Mucosa of stomach (tissue), 1 donor: ENCODE measurements around the gene BEST2.
"Not testable (repeated sequence)": the region's sequence is repeated elsewhere in the genome, so short reads cannot be mapped to it uniquely, and the experiment has no call there.

Experiments
- H3K27me3 ChIP-seq: one replicate; pipeline ENCODE4 v1.7.0; 2013; ENCODE audit warnings: mild to moderate bottlenecking, low read length; ENCODE audit not compliant: control insufficient read depth, insufficient read depth
- H3K36me3 ChIP-seq: one replicate; pipeline ENCODE4 v1.7.0; 2013; ENCODE audit warnings: low read length; ENCODE audit not compliant: control insufficient read depth, insufficient read depth
- H3K4me1 ChIP-seq: one replicate; pipeline ENCODE4 v1.7.0; 2013; ENCODE audit warnings: mild to moderate bottlenecking, low read length; ENCODE audit not compliant: control insufficient read depth, insufficient read depth
- H3K4me3 ChIP-seq: one replicate; pipeline ENCODE4 v1.7.0; 2013; ENCODE audit warnings: low read length
- H3K9ac ChIP-seq: one replicate; pipeline ENCODE4 v1.7.0; 2013; ENCODE audit warnings: mild to moderate bottlenecking, low read length, moderate library complexity
- H3K9me3 ChIP-seq: one replicate; pipeline ENCODE4 v1.7.0; 2013; ENCODE audit warnings: mild to moderate bottlenecking, low read length, moderate library complexity; ENCODE audit not compliant: control insufficient read depth
- donor health status: Pancreatic carcinoma.

The BEST2 gene

GRCh38 chr19:12720851-12721655 lies 30.5 kb upstream of the BEST2 start:
- H3K36me3 ChIP-seq = no peaks in the 10 kb centered on the region
- peak overlapping the region; percentile 90 for H3K9ac ChIP-seq
- no peaks in the 10 kb centered on the region for H3K27me3 ChIP-seq
- H3K9me3 ChIP-seq = no peaks in the 10 kb centered on the region
- peaks cover 19% of the 10 kb centered on the region for H3K4me1 ChIP-seq
- peak overlapping the region; percentile 87 for H3K4me3 ChIP-seq

GRCh38 chr19:12721656-12722565 lies 29.7 kb upstream of the BEST2 start:
- no peaks in the 10 kb centered on the region for H3K27me3 ChIP-seq
- H3K4me1 ChIP-seq = peaks cover 19% of the 10 kb centered on the region
- H3K36me3 ChIP-seq = no peaks in the 10 kb centered on the region
- peak overlapping the region; percentile 90 for H3K9ac ChIP-seq
- no peaks in the 10 kb centered on the region for H3K9me3 ChIP-seq
- H3K4me3 ChIP-seq = peak overlapping the region; percentile 87

- Histone ChIP-seq H3K9me3 (no peaks in the 10 kb centered on the region), H3K27me3 (no peaks in the 10 kb centered on the region), H3K4me3 (peak overlapping the region; percentile 62), H3K4me1 (peaks cover 19% of the 10 kb centered on the region), H3K9ac (peak overlapping the region; percentile 90), H3K36me3 (no peaks in the 10 kb centered on the region)
Measured at GRCh38 chr19:12722566-12723380, 28.8 kb upstream of the BEST2 start.

GRCh38 chr19:12723381-12723640 lies 28.3 kb upstream of the BEST2 start:
- H3K4me3 ChIP-seq = peak overlapping the region; percentile 62
- no peaks in the 10 kb centered on the region for H3K27me3 ChIP-seq
- peaks cover 19% of the 10 kb centered on the region for H3K4me1 ChIP-seq
- no peaks in the 10 kb centered on the region for H3K36me3 ChIP-seq
- no peaks in the 10 kb centered on the region for H3K9me3 ChIP-seq
- H3K9ac ChIP-seq = peak overlapping the region; percentile 74

GRCh38 chr19:12723641-12724426 lies 27.8 kb upstream of the BEST2 start, which contains the start of gene TNPO2:
Gene TNPO2 (minus strand): TSS chr19:12723932. CDS start chr19:12720977, 2,955 bp downstream.
- Histone ChIP-seq H3K27me3 (no peaks in the 10 kb centered on the region), H3K4me3 (peak within 1 kb of the TSS; percentile 62), H3K4me1 (peaks cover 19% of the 10 kb centered on the region), H3K9ac (peak within 1 kb of the TSS; percentile 74), H3K9me3 (no peaks in the 10 kb centered on the region), H3K36me3 (no peaks in the 10 kb centered on the region)

- not testable (repeated sequence) for H3K9ac ChIP-seq, H3K36me3 ChIP-seq, H3K9me3 ChIP-seq, H3K27me3 ChIP-seq, H3K4me3 ChIP-seq
- H3K4me1 ChIP-seq = peaks cover 19% of the 10 kb centered on the region
Measured at GRCh38 chr19:12725612-12726011, 26.0 kb upstream of the BEST2 start.

- no peak overlapping the region for H3K9ac ChIP-seq
- H3K36me3 ChIP-seq = no peaks in the 10 kb centered on the region
- H3K4me1 ChIP-seq = peaks cover 22% of the 10 kb centered on the region
- H3K4me3 ChIP-seq = no peak overlapping the region
- H3K9me3 ChIP-seq = no peaks in the 10 kb centered on the region
- H3K27me3 ChIP-seq = no peaks in the 10 kb centered on the region
Measured at GRCh38 chr19:12726988-12727316, 24.6 kb upstream of the BEST2 start.

- peaks cover 28% of the 10 kb centered on the region for H3K4me1 ChIP-seq
- H3K36me3 ChIP-seq = no peaks in the 10 kb centered on the region
- H3K9me3 ChIP-seq = no peaks in the 10 kb centered on the region
- no peak overlapping the region for H3K9ac ChIP-seq
- no peak overlapping the region for H3K4me3 ChIP-seq
- no peaks in the 10 kb centered on the region for H3K27me3 ChIP-seq
Measured at GRCh38 chr19:12727745-12728433, 23.7 kb upstream of the BEST2 start.

- H3K27me3 ChIP-seq = no peaks in the 10 kb centered on the region
- peaks cover 21% of the 10 kb centered on the region for H3K4me1 ChIP-seq
- no peaks in the 10 kb centered on the region for H3K36me3 ChIP-seq
Measured at GRCh38 chr19:12730064-12730463, 21.5 kb upstream of the BEST2 start.

GRCh38 chr19:12731337-12731736 lies 20.3 kb upstream of the BEST2 start:
- H3K9ac ChIP-seq = no peak overlapping the region
- H3K4me3 ChIP-seq = no peak overlapping the region
- no peaks in the 10 kb centered on the region for H3K9me3 ChIP-seq
- H3K36me3 ChIP-seq = no peaks in the 10 kb centered on the region
- H3K27me3 ChIP-seq = no peaks in the 10 kb centered on the region
- H3K4me1 ChIP-seq = peaks cover 21% of the 10 kb centered on the region

More at GRCh38 chr19:12730064-12730463, 21.5 kb upstream of the BEST2 start:
- Histone ChIP-seq H3K9ac (no peak overlapping the region), H3K4me3 (no peak overlapping the region), H3K9me3 (no peaks in the 10 kb centered on the region)
